GM12878 (cell line): ENCODE results near the gene ARL5A. TPM values are rescaled to one million over a fixed set of nuclear protein-coding genes. Genes with fewer than 3 reads are reported as not detected.

Experiments used
- ATAC-seq: fragments of 200-7000 bp; cut with Tn5 transposase; 3 replicates; pipeline ENCODE4 v1.9.1; 2020; ENCODE audit warnings: mild to moderate bottlenecking, moderate library complexity
- BruUV-seq: library from RNA; stranded (reverse); fragments of 400-500 nt; replicated peaks from 2 replicates; lab custom pipeline; 2021; lab: Mats Ljungman, UMichigan
- CTCF ChIA-PET: fragments of 300-600 bp; sonication (Branson Sonifier 250); formaldehyde crosslinking; extraction: SDS; loops from one replicate; lab custom pipeline; 2021; ENCODE audit warnings: inconsistent platforms; lab: Yijun Ruan, JAX
- POLR2A ChIA-PET: fragments of 350-600 bp; formaldehyde crosslinking; extraction: SDS; loops from one replicate; lab custom pipeline; 2021; ENCODE audit warnings: inconsistent platforms; lab: Charles Lee
- RAD21 ChIA-PET: fragments of 300-600 bp; sonication (Branson Sonifier 250); formaldehyde crosslinking; loops from one replicate; lab custom pipeline; 2023; ENCODE audit warnings: antibody characterized with exemption; ENCODE audit not compliant: unreplicated experiment; lab: Charles Lee
- SMC1A ChIA-PET: fragments of 300-600 bp; sonication (Branson Sonifier 250); formaldehyde crosslinking; loops from one replicate; lab custom pipeline; 2023; ENCODE audit not compliant: unreplicated experiment, uncharacterized antibody; lab: Charles Lee
- DNase-seq: peaks from one replicate; pipeline ENCODE4 v3.0.0-alpha.2; 2011; ENCODE audit warnings: low read depth, low spot score
- FAIRE-seq: peaks from 3 replicates; lab custom pipeline; 2011; peaks lifted over from hg19 to GRCh38; lab: Jason Lieb, UNC
- H2AFZ ChIP-seq: 2 replicates; pipeline ENCODE4 v1.6.0; 2011; ENCODE audit warnings: low read depth, low read length, control low read depth; ENCODE audit not compliant: control insufficient read depth
- H3K27ac ChIP-seq: 2 replicates; pipeline ENCODE4 v1.5.1; 2011; ENCODE audit warnings: control low read depth; ENCODE audit not compliant: control insufficient read depth, insufficient read depth
- H3K27me3 ChIP-seq, 2 experiments: replicated peaks in 1 of 2; 2 replicates each; pipeline versions ENCODE4 v1.6.0 to v1.6.1; 2011; ENCODE audit warnings: low read length in 1 of 2; ENCODE audit not compliant: control insufficient read depth in 2 of 2, insufficient read depth in 2 of 2
- H3K36me3 ChIP-seq, 2 experiments: 2 replicates each; pipeline ENCODE4 v1.5.1; 2011; ENCODE audit warnings: low read length in 1 of 2; ENCODE audit not compliant: control insufficient read depth in 2 of 2, insufficient read depth in 2 of 2
- H3K4me1 ChIP-seq: 2 replicates; pipeline ENCODE4 v1.6.1; 2011; ENCODE audit warnings: mild to moderate bottlenecking, low read length, moderate library complexity, mixed read lengths; ENCODE audit not compliant: control insufficient read depth, insufficient read depth
- H3K4me2 ChIP-seq: 2 replicates; pipeline ENCODE4 v1.6.0; 2011; ENCODE audit warnings: control low read depth; ENCODE audit not compliant: control insufficient read depth, insufficient read depth
- H3K4me3 ChIP-seq: fragments of 200-600 bp; sonication (generic); 2 replicates; pipeline ENCODE4 v1.5.1; 2016
- H3K79me2 ChIP-seq: 2 replicates; pipeline ENCODE4 v1.6.0; 2011; ENCODE audit warnings: low read length; ENCODE audit not compliant: control insufficient read depth, insufficient read depth
- H3K9ac ChIP-seq: 2 replicates; pipeline ENCODE4 v1.8.0; 2011; ENCODE audit warnings: low read length, control low read depth, mixed read lengths; ENCODE audit not compliant: control insufficient read depth, insufficient read depth
- H3K9me3 ChIP-seq: replicated peaks from 3 replicates; pipeline ENCODE4 v1.5.1; 2011; ENCODE audit warnings: mild to moderate bottlenecking, low read length; ENCODE audit not compliant: control insufficient read depth, insufficient read depth
- H4K20me1 ChIP-seq: 2 replicates; pipeline ENCODE4 v1.6.0; 2011; ENCODE audit not compliant: control insufficient read depth, insufficient read depth
- CHD2 ChIP-seq: IDR thresholded peaks from 2 replicates; pipeline ENCODE4 v1.6.1; 2011; ENCODE audit warnings: low read depth, low read length, improper control_type of control experiment, borderline replicate concordance
- FOS ChIP-seq: IDR thresholded peaks from 3 replicates; pipeline ENCODE4 v1.6.1; 2011; ENCODE audit warnings: borderline replicate concordance; ENCODE audit not compliant: insufficient read length; ENCODE audit errors: extremely low read depth
- HCFC1 ChIP-seq: fragments of 150-350 bp; IDR thresholded peaks from 2 replicates; pipeline ENCODE4 v1.6.1; 2014; ENCODE audit warnings: low read length
- KDM1A ChIP-seq: fragments of 200-600 bp; sonication (generic); IDR thresholded peaks from 2 replicates; pipeline ENCODE4 v1.6.1; 2016; ENCODE audit warnings: borderline replicate concordance
- MEF2B ChIP-seq: fragments of 450-650 bp; IDR thresholded peaks from 2 replicates; pipeline ENCODE4 v1.6.1; 2018; ENCODE audit warnings: mild to moderate bottlenecking, moderate library complexity; ENCODE audit not compliant: partially characterized antibody, poor library complexity, severe bottlenecking
- NR2F1 ChIP-seq: fragments of 450-650 bp; conservative IDR thresholded peaks from 2 replicates; pipeline ENCODE4 v1.6.1; 2017; ENCODE audit warnings: mild to moderate bottlenecking
- PAX8 ChIP-seq: fragments of 450-650 bp; IDR thresholded peaks from 2 replicates; pipeline ENCODE4 v1.6.1; 2017; ENCODE audit warnings: mild to moderate bottlenecking, moderate library complexity
- RBBP5 ChIP-seq: fragments of 200-600 bp; sonication (generic); conservative IDR thresholded peaks from 2 replicates; pipeline ENCODE4 v1.6.1; 2016
- RELA ChIP-seq: fragments of 450-650 bp; IDR thresholded peaks from 2 replicates; pipeline ENCODE4 v1.8.0; 2014; ENCODE audit warnings: borderline replicate concordance; ENCODE audit not compliant: partially characterized antibody
- SUZ12 ChIP-seq: fragments of 200-600 bp; sonication (generic); IDR thresholded peaks from one replicate; pipeline ENCODE4 v1.6.1; 2018; ENCODE audit warnings: antibody characterized with exemption, mild to moderate bottlenecking; ENCODE audit not compliant: unreplicated experiment
- TCF12 ChIP-seq: IDR thresholded peaks from 2 replicates; pipeline ENCODE4 v1.6.1; 2011; ENCODE audit warnings: low read depth, mild to moderate bottlenecking, low read length
- TCF7 ChIP-seq: IDR thresholded peaks from 2 replicates; pipeline ENCODE4 v1.6.1; 2014; ENCODE audit warnings: antibody characterized with exemption, borderline replicate concordance
- YY1 ChIP-seq: IDR thresholded peaks from 2 replicates; pipeline ENCODE4 v1.6.1; 2011; ENCODE audit warnings: low read depth, mild to moderate bottlenecking, low read length
- WGBS: methylation state at CpG from one replicate; pipeline ENCODE4 v1.1.6; 2016; ENCODE audit warnings: low lambda C conversion rate; ENCODE audit not compliant: insufficient replicate concordance, insufficient coverage; ENCODE audit errors: missing lambda C conversion rate; 5-methylcytosine and 5-hydroxymethylcytosine counted together
- in situ Hi-C: fragments of 300-500 bp; cut with MboI; formaldehyde crosslinking; loops from 9 replicates; pipeline ENCODE4 v1.14.3; 2018; ENCODE audit warnings: mixed read lengths
- intact Hi-C: fragments of 100-400 bp; cut with micrococcal nuclease; formaldehyde crosslinking; loops from one replicate; pipeline ENCODE4 v1.14.2; 2022; ENCODE audit not compliant: unreplicated experiment
- polyA plus RNA-seq, 11 experiments: library from polyadenylated mRNA; depleted of rRNA in 4 of 11; unstranded in 6 of 11; stranded (reverse) in 5 of 11; fragments of >200 nt; fragmentation: Nextera tagmentation in 4 of 11; fragmentation: Illumina TruSeq in 1 of 11; extraction: Ambion mirVana in 4 of 11; extraction: Trizol in 1 of 11; gene quantifications; 1 replicate in 1 of 11; 2 replicates in 10 of 11; pipeline versions ENCODE4 v1.2.1 to v1.2.3, GENCODE V29; 2011 to 2016; ENCODE audit warnings: inconsistent platforms in 2 of 11, missing spikeins in 2 of 11, low read depth in 1 of 11
- total RNA-seq, 4 experiments: library from RNA; depleted of rRNA in 3 of 4; stranded (reverse); fragments of >200 nt in 3 of 4; fragmentation: Illumina TruSeq in 1 of 4; extraction: Trizol in 1 of 4; gene quantifications; 2 replicates each; pipeline versions ENCODE4 v1.2.1 to v1.2.3, GENCODE V29; 2013 to 2021
- TF ChIP-seq, protein P1 (sequence below): IDR thresholded peaks from 2 replicates; pipeline ENCODE4 v1.6.1; 2012; ENCODE audit warnings: low read depth, low read length, improper control_type of control experiment
- TF ChIP-seq, protein P2 (sequence below): fragments of 450-650 bp; formaldehyde crosslinking; IDR thresholded peaks from 2 replicates; pipeline ENCODE4 v1.5.0; 2022; ENCODE audit warnings: mild to moderate bottlenecking, missing genetic modification characterization

ARL5A gene
- total and polyA plus RNA-seq, 10 of the 15 experiments (the other 5 are each of a cell fraction or from before 2014, with no cell fraction given): 9.4 to 52.9 (median 32.0) TPM

DNA sequence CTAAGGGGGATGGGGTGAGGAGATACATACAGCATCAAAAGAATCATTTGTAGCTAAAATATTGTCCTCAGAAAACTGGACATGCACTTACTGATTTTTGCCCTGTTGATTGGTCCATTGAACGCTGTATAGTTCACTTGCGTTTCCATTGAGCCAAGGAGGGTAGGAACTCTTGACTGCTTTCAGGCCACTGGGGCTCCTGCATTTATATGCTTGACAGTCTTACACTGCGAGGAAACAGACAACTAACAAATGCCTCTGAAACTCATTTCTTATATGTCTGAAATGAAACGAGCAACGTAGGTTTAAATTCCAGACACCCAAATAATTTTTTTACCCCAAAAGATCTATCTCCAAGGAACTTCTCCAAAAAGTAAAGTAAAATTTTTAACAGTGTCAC, 42.1 kb downstream of the ARL5A start:
- H3K36me3 ChIP-seq: peaks cover 0 to 7% of the 10 kb centered on the region in 2 experiments; a peak in 3 of 4 replicates
- no peak for DNase-seq
- FAIRE-seq: no peak
- WGBS: 98% methylated on average over 5 of the region's 5 CpGs
- H3K9ac ChIP-seq: no peak overlapping the region
- CTCF ChIA-PET: no interaction called here
- SMC1A ChIA-PET: interaction anchor here (0.9 to 1.8 kb wide), 4 partner anchors 13 to 69 kb away, joined by 3 to 5 read pairs (median 4); no protein-coding TSS in a partner anchor
- ATAC-seq: no peak
- no peak overlapping the region for H2AFZ ChIP-seq
- no peaks in the 10 kb centered on the region for H3K79me2 ChIP-seq
- H4K20me1 ChIP-seq: no peaks in the 10 kb centered on the region
- H3K27ac ChIP-seq: no peak overlapping the region
- H3K27me3 ChIP-seq: no peaks in the 10 kb centered on the region
- in situ Hi-C loops: no loop called here
- no peak overlapping the region for H3K4me3 ChIP-seq
- POLR2A ChIA-PET: no interaction called here
- H3K4me2 ChIP-seq: no peak overlapping the region
- TF ChIP-seq YY1 (no peak), MEF2B (no peak)
- TF ChIP-seq, all 136 proteins: peak for 0
- Histone ChIP-seq H3K4me1 (no peaks in the 10 kb centered on the region), H3K9me3 (no peaks in the 10 kb centered on the region)
- RAD21 ChIA-PET: no interaction called here
- intact Hi-C loops: no loop called here
- no TSS peak for BruUV-seq

DNA sequence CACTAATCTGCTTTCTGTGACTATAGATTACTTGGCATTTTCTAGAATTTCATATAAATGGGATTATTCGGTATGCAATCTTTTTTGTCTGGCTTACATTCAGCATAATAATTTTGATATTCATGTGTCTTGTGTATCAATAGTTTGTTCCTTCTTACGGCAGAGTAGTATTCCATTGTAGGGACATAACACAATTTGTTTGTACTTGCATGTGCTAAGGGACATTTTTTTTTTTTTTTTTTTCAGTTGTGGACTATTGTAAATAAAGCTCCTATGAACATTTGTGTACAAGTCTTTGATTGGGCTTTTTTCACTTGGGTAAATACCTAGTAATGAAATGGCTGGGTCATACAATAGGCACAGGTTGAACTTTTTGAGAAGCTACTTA, 45.1 kb downstream of the ARL5A start:
- Histone ChIP-seq H3K36me3 (peaks cover 0 to 6% of the 10 kb centered on the region in 2 experiments; a peak in 3 of 4 replicates), H3K4me3 (no peak overlapping the region), H3K27ac (no peak overlapping the region), H2AFZ (no peak overlapping the region), H3K4me2 (no peak overlapping the region), H3K9ac (no peak overlapping the region), H4K20me1 (no peaks in the 10 kb centered on the region), H3K27me3 (no peaks in the 10 kb centered on the region), H3K79me2 (no peaks in the 10 kb centered on the region), H3K9me3 (no peaks in the 10 kb centered on the region), H3K4me1 (no peaks in the 10 kb centered on the region)
- intact Hi-C loops (no loop called here), in situ Hi-C loops (no loop called here)
- DNase-seq (no peak), FAIRE-seq (no peak), ATAC-seq (no peak)
- WGBS: 100% methylated on average over 2 of the region's 2 CpGs
- SMC1A ChIA-PET: no interaction called here
- no TSS peak for BruUV-seq
- POLR2A ChIA-PET: no interaction called here
- RAD21 ChIA-PET: interaction anchor here (1.2 kb wide), 1 partner anchor 11 kb away, joined by 4 read pairs; no protein-coding TSS in a partner anchor
- CTCF ChIA-PET: no interaction called here
- TF ChIP-seq SUZ12 (no peak), NR2F1 (no peak), RELA (no peak), HCFC1 (no peak), PAX8 (no peak), FOS (no peak), TCF7 (no peak), RBBP5 (no peak), KDM1A (no peak), TCF12 (no peak), CHD2 (no peak)
- TF ChIP-seq, protein P1, sequence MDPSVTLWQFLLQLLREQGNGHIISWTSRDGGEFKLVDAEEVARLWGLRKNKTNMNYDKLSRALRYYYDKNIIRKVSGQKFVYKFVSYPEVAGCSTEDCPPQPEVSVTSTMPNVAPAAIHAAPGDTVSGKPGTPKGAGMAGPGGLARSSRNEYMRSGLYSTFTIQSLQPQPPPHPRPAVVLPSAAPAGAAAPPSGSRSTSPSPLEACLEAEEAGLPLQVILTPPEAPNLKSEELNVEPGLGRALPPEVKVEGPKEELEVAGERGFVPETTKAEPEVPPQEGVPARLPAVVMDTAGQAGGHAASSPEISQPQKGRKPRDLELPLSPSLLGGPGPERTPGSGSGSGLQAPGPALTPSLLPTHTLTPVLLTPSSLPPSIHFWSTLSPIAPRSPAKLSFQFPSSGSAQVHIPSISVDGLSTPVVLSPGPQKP: no peak
- TF ChIP-seq, protein P2, sequence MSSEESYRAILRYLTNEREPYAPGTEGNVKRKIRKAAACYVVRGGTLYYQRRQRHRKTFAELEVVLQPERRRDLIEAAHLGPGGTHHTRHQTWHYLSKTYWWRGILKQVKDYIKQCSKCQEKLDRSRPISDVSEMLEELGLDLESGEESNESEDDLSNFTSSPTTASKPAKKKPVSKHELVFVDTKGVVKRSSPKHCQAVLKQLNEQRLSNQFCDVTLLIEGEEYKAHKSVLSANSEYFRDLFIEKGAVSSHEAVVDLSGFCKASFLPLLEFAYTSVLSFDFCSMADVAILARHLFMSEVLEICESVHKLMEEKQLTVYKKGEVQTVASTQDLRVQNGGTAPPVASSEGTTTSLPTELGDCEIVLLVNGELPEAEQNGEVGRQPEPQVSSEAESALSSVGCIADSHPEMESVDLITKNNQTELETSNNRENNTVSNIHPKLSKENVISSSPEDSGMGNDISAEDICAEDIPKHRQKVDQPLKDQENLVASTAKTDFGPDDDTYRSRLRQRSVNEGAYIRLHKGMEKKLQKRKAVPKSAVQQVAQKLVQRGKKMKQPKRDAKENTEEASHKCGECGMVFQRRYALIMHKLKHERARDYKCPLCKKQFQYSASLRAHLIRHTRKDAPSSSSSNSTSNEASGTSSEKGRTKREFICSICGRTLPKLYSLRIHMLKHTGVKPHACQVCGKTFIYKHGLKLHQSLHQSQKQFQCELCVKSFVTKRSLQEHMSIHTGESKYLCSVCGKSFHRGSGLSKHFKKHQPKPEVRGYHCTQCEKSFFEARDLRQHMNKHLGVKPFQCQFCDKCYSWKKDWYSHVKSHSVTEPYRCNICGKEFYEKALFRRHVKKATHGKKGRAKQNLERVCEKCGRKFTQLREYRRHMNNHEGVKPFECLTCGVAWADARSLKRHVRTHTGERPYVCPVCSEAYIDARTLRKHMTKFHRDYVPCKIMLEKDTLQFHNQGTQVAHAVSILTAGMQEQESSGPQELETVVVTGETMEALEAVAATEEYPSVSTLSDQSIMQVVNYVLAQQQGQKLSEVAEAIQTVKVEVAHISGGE (CRISPR knock-in tag): no peak
